Sciatic nerve (tissue), 2 donors: ENCODE data around the gene LRRC8D. TPM values are rescaled to one million over a fixed set of nuclear protein-coding genes. Genes with fewer than 3 reads are reported as not detected.

Experiments
- ATAC-seq: fragments of 200-7000 bp; cut with Tn5 transposase; one replicate; pipeline ENCODE4 v1.9.1; 2020; ENCODE audit warnings: mild to moderate bottlenecking, moderate library complexity
- DNase-seq: peaks from one replicate; pipeline ENCODE4 v3.0.0-alpha.2; 2020; ENCODE audit warnings: low spot score
- intact Hi-C: fragments of 100-400 bp; cut with DNase I; formaldehyde crosslinking; loops from one replicate; pipeline ENCODE4 v1.14.2; 2022
- total RNA-seq: library from RNA; stranded (reverse); fragmentation: NEBNext Ultra II Directional; extraction: Animal tissue kit (Norgen Biotek cat#: 25700); gene quantifications from one replicate; pipeline ENCODE4 v1.2.1, GENCODE V29; 2021
- donor health status: DM: no; HTN: no; CAD: no.
- donor health status: DM: no; HTN: no; CAD: no.

The LRRC8D gene
- total RNA-seq, 1 donor from 2014 or later, result 24.2 TPM

DNA sequence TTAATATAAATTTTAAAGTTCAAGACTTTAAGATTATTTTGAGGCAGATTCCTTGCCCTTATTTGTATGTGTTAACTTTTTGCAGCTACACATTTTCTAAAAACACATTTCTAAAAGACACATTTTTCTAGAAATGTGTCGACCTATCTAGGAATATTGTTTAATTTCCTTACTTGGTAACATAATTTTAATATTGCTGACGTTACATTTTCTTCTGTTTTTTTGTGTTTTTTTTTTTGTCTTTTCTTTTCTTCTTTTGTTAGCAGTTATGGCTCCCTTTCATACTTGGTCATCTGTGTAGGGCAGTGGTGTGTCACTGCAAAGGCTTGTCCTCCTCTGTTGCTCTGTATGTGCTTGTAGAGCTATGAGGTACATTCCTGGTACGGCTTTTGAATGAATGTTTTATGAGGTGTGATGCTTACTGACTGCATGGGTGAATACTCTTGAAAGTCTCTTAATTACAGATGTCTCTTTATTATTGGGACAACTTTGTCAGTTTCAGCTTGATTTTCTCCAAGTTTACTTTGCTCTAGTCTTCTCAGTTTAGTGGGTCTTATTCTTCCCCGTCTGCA lies 30.1 kb downstream of the LRRC8D start:
- DNase-seq (no peak), ATAC-seq (no peak)
- intact Hi-C loops, result no loop called here

DNA sequence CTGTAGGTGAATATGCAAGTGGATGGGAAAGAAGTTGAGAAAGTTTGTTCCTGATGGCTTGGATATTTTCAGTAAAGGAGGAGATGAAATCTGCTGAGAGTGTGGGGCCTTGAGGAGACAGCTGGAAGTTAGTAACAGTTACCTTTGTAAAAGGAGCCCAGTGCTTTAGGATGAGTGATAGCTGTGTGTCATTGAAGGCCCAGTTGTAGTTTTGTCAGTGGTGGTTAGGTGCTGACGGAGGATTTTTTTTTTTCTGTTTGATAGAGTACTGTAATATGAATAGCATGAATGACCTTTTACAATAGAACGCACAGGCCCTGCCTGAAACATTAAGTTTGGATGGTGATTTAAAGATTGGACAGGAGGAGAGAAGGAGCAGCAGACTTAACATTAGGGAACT lies 33.3 kb downstream of the LRRC8D start:
- ATAC-seq (no peak), DNase-seq (no peak)
- intact Hi-C loops, result no loop called here

DNA sequence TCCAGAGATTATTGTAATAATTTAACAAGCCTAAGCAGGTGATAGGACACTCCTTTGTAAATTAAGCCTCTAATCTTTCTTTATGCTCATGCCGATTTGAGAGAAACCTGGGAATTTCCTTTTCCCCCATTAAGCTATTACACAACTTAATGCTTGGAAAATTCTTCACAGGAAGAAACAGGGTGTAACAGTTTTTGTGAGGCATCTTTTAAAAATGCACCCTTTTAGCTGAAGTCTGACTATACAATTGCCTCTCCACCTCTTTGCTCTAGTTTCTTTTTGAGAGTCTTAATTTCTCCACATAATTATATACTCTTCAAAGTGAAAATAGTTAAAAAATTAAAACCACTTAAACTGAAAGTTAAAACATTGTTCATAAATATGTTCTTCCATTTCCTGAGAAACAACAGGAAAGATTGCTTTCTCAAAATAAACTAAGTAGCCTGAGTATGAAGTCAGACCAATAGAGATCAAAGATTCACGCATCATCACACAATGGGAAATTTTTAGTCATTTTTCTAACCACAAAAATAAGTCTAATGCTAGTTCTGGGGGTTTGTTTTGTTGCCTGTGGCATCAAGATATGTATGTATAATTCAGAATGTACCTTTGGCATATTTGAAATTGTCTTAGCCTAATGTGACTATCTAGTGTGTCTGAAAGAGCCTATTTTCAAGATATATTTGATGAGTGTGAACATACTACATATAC lies 34.7 kb downstream of the LRRC8D start:
- intact Hi-C loops, result no loop called here
- ATAC-seq, result no peak
- DNase-seq, result no peak

DNA sequence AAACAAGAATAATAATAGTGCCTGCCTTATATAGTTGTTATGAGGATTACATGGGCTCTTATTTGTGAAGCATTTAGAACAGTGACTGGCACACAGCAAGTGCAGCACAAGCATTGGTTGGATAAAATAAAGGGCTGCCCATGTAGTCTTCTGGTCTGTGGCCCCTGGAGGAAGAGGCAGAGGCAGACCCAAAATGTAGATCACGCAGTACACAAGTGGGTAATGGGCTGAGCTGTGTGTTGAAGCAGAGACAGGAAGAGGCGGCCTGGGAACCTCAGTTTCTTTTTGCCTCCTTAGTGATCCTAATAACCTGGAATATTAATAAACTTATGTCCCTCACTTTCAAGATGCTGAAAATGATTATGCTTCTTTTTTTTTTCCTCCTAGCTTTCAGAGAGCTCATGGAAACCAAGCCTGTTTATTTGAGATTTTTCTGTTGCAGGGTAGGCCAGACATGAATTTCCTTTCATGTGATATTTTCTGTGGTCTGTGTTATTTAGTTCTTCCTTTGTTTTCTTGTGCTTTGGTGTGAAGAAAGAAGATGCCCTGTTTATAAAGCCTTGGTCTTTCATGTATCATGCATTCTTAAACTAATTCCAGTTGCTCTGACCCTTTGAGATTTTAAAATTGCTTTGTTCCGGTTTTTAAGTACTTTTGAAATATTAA lies 42.5 kb downstream of the LRRC8D start:
- intact Hi-C loops, result no loop called here
- DNase-seq (no peak), ATAC-seq (peak; percentile 28)

DNA sequence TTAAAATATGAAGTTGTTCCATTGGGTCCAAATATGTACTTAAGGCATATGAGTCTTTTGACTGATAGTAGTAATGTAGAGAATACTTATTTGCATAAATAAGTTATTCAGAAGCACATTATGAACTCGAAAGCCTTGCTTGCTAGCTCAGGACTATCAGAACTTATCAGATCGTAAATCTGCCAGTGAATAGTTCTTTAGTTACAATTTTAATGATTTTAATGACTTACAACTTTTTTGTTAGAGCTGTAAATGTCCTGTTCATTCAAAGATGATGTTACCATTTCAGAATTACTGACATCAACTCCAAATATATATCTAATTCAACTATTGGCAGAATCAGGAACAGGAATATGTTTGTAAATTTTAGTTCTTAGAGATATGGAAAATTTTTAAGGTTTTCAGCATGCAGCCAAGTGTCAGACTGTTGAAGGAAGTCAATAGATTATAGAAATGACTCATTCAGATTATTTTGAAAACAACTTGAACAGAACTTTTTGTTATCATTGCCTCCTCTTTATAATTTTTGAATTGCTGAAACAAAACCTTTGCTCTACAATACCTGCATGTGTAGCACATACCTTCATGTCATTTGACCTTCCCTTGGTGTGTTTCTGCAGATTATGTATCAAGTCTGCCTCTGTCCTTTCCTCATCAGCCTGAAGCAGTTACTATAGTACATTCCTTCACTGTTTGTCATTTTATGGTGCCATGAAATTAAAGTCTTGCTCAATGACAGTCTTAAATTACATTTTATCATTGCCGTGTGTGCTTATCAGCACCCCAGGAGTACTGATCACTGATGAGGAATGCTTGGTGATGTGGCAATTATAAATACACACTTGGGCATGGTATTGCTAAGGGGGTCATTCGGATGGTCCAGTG lies 44.9 kb downstream of the LRRC8D start:
- ATAC-seq, result no peak
- DNase-seq, result no peak
- intact Hi-C loops, result no loop called here

DNA sequence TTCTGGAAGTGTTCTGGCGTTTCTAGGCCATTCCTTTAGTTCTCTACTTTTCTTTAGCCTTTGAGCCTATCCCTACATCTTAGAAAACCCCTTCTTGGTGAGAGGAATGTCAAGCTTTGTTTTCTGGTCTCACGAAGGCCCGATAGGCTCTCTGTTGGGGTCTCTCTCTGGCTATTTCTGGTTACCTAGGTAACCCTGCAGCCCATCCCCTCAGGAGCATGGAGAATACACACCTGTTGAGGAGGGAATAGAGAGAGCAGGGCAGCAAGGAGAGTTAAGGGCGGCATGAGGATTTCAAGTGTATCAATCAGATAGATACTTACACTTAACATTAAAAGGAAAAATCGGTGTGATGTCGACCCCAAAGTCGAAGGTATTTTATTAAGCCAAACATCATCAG lies 45.7 kb downstream of the LRRC8D start:
- no peak for DNase-seq
- intact Hi-C loops, result no loop called here
- no peak for ATAC-seq

DNA sequence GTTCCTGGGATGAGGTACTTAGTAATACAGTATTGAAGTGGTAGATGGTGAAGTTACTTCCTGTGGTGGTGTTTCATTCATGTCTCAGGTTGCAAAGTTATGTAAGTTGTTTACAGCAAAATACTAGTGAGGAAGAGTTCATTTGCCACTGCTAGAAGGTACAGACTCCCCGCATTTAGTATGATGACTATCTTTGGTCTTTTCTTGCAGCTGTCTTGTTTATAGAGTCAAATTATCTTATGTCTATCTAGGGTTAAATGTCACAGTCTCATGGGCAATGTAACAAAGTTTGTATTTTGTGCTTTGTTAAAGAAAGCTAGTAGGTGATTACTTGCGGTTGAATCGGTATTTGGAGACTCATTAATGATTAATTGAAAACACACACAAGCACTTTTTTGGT lies 50.2 kb downstream of the LRRC8D start:
- DNase-seq (no peak), ATAC-seq (no peak)
- intact Hi-C loops, result no loop called here

DNA sequence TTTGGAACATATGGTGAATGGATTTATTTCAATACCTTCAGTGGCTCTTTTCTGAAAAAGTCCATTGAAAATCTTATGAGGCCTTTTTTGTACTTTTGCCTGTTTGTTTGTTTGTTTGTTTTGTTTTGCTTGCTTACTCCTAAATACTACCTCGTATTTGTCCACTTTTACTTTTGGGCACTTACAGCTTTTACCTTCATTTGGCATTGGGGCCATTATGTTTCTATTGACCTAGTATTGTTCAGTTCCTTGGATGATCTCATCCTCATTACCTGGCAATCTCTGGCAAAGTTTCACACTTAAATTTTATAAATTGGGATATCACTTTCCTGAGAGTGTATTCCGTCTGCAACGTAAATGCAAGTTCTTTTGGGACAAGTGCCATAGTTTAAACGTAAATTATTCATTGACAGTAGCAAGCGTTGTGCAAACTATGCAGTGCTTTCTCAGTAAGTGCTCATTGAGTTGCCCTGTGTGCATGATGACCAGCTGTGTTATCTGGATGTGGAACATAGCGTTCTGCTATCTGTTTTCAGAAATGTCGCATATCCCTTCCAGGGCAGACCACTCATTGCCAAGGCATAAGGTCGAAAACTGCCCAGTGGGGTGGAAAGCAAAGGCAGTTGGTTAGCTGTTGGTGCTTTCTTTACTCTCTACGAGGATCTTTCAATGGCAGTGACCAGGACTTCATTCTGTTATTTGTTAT lies 51.1 kb downstream of the LRRC8D start:
- intact Hi-C loops, result no loop called here
- DNase-seq, result no peak
- ATAC-seq, result no peak

DNA sequence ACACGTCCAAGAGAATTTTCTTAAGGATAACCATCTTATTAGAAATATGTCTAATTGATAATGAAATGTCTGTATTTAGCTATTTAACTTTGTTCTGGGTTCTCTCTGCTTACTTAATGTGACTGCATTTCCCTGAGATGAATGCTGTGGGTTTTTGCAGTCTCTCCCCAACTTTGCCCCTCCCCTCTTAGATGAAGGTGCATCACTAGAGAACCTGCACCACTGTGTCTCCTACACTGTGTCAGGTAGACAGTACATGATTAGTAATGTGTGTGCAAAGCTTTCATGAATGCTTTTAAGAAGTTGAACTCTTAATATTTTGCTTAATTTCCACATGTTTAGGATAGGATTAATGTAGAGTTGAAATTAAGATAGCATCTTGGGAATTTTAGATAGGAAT lies 51.7 kb downstream of the LRRC8D start:
- DNase-seq, result no peak
- intact Hi-C loops, result no loop called here
- no peak for ATAC-seq

DNA sequence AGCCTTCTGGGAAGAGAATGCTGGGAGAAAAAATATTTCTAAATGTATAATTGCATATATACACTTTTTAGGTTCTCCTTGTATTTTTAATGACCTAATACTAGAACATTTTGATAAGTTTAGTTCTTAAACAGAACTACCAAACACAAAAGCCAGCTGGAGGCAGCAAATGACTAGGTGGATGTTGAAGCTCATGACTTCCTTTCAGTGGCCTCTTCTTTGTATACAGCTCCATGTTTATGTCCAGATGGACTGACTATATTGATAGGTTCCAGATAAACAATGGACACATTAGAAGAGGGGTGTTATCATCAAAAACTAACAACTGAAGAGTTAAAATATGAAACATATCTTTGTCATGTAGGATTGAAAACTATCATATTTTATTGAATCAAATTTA lies 52.5 kb downstream of the LRRC8D start:
- DNase-seq, result no peak
- intact Hi-C loops, result no loop called here
- ATAC-seq, result no peak

DNA sequence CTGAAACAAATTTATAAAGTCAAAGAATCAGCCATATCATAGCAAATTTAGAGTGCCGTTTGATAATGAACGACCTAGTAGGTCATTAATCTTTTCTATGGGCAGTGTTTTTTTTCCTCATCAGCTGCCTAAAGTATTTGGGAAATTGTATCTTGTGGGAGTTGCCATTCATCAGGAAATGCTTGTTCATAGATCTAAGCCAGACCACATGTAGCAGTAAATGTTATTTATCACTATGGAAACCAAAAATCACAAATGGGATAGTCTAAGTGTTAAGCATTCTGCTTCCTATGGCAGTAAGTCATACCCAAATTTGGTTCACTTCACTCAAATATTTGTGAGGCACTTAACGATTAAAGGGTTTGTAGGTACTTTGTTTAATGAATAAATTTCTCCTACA lies 52.9 kb downstream of the LRRC8D start:
- intact Hi-C loops, result no loop called here
- no peak for DNase-seq
- no peak for ATAC-seq

DNA sequence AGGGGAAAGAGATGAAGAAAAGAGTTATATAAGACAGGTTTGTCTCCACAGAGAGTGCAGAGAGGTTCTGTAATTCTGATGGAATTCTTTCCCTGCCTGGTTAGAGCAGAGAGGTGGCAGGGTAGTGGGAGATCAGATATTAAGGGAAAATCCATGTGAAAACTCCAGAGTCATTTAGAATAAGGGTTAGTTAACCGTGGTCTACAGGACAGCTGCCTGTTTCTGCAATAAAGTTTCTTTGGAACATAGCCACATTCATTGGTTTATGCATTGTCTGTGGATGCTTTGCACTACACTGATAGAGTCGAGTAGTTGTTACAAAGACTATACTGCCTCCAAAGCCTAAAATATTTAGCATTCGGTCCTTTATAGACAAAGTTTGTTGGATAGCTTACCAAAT lies 55.6 kb downstream of the LRRC8D start:
- intact Hi-C loops, result no loop called here

DNA sequence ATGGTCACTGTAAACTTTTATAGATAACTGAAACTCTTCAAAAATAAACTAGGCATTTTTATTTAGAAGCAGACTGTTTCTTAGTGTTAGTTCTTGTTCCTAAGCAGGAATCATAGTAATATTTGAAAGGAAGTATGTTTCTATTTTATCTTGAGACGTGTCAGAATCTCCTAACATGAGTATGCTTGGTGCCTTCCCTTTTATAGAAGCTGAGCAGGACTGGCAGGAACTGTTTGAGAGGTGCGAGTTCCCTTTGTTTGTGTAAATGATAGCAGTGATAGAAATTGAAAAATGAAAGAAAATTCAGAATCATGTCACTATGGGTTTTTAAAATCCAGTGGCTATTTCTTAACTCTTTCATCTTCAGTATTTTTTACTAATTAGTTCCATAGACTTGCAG lies 56.9 kb downstream of the LRRC8D start:
- intact Hi-C loops, result no loop called here
- ATAC-seq (no peak), DNase-seq (no peak)

More for the DNA sequence above, 55.6 kb downstream of the LRRC8D start:
- DNase-seq, result no peak
- no peak for ATAC-seq

DNA sequence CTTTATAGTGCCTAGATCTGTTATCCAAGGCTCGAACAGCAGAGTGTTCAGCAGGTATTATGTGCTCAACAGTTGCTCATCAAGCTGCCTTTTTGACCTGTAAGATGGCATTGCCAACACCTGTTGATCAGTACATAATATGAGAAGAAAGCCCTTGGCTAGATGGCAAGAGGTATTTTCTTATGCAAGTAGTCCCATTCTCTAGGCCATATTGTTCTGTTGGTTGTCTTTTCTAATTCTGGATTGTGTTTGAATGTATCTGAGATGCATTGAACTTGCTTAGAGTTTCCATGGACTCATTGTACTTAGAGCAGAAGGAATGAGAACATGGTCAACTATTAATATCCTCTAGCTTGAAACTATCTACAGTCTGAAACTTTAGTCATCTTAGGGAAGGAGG lies 57.4 kb downstream of the LRRC8D start:
- intact Hi-C loops, result no loop called here
- no peak for ATAC-seq
- no peak for DNase-seq

DNA sequence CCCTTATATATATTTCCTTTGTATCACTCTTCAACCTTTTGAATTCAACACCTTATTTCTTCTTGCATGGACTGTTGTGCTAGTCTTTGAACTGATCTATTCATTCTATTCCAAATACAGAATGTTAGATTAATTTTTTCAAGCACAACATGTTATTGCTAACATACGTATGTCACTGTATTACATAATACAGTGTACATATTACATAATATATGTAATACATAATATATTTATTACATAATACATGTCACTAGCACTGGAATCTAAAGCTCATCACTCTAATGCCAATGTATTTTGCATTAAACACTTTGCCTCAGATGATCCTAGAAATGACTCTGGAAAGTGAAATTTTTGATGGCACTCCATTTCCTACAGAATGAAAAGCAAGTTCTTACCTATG lies 59.8 kb downstream of the LRRC8D start:
- no peak for DNase-seq
- no peak for ATAC-seq
- intact Hi-C loops, result no loop called here

DNA sequence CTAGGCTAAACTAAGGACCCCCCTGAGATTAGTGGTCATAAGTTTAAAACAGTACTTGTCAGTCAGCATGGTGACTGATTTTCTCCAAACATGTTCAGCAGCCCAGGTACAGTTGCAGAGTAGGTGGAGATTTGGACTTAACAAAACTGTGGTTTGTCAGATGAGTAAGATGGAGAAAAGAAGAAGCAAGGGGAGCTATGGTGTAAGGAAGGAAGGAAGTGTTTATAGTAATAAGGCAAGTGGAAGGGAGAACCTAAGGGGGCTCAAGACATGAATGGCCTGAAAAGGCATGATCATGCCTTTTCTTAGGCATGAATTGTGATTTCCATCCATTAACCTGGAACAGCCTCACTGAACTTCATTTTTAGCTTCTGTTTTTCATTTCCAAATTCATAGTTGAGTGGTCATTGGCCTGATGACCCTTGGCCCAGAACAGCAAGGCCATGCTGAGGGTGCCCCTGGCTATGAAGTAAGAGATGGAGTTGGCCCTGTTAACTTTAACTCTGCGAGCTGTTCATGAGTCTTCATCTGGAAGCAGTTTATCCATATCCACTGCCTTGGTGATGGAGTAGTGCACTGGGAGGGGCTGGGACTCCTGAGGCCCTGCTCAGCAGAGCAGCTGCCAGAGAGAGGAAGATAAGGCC lies 60.7 kb downstream of the LRRC8D start:
- no peak for ATAC-seq
- intact Hi-C loops, result no loop called here
- no peak for DNase-seq

DNA sequence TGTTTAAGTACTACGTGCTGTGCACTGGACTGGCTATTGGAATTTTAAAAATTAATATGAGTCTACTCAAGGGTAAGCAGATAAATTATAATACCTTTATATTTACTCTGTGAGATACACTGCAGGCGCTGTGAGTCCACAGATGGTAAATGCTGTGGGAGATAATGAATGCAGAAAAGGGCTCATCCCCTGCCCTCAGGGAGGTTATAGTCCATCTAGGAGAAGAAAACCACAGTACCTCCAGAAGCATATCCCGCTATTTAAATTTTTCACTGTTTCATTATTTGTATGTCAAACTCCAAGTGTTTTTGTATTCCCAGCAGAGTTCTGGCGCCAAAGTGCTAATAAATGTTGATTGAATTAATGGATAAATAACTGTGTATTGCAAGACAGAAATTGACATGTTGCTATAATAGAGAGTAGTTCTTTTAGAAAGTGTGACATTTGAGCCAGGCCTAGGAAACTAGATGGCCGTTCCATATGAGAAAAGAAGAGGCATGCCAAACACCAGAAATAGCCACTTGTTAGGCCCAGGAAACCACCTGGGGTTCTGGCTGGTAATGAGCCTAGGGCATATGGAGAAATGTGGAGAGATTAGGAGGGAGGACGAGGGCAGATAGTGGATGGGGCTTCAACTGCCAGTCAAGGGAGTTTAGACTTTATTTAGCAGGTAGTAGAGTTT lies 61.7 kb downstream of the LRRC8D start:
- ATAC-seq, result no peak
- intact Hi-C loops, result no loop called here
- no peak for DNase-seq

DNA sequence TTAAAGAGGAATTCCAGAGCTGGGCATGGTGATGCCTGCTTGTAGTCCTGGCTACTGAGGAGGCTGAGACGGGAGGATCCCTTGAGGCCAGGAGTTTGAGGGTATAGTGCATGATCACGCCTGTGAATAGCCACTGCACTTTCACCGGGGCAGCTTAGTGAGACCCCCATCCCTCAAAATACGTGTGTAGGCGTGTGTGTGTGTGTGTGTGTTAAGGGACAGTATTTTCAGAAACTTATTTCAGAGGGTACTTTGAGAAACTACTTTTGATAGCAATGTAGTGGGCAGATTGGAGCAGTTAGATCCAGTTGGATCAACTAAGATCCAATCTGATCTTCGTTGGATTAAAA lies 62.2 kb downstream of the LRRC8D start:
- no peak for DNase-seq
- intact Hi-C loops, result no loop called here
- no peak for ATAC-seq
